Measurements from ENCODE around the gene ALG12.

The ALG12 gene

DNA sequence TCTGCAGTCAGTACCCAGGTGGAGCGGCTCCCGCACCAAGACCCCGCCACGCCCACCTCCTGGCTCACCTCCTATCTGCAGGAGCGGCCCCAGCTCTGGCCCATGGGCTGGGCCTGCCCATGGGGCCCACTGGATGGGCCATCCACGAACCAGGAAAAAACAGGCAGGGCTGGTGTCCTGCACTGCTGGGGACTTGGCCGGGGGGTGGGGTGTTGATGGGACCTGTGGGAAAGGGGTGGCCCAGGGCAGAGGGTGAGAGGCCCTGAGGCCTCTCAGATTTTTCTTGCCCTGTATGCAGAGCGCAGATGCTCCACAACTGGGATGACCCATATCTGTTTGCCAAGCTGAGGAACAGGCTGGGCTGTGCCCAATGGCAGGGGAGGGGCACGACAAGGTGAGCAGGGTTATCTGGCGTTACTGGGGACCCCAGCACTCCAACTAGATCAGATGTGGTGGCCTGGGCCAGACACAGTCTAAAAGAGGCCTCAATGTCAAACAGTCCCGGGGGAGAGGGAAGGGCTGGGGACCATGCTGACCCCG is 39.7 kb upstream of the ALG12 start:
- DNase-seq = no peak

DNA sequence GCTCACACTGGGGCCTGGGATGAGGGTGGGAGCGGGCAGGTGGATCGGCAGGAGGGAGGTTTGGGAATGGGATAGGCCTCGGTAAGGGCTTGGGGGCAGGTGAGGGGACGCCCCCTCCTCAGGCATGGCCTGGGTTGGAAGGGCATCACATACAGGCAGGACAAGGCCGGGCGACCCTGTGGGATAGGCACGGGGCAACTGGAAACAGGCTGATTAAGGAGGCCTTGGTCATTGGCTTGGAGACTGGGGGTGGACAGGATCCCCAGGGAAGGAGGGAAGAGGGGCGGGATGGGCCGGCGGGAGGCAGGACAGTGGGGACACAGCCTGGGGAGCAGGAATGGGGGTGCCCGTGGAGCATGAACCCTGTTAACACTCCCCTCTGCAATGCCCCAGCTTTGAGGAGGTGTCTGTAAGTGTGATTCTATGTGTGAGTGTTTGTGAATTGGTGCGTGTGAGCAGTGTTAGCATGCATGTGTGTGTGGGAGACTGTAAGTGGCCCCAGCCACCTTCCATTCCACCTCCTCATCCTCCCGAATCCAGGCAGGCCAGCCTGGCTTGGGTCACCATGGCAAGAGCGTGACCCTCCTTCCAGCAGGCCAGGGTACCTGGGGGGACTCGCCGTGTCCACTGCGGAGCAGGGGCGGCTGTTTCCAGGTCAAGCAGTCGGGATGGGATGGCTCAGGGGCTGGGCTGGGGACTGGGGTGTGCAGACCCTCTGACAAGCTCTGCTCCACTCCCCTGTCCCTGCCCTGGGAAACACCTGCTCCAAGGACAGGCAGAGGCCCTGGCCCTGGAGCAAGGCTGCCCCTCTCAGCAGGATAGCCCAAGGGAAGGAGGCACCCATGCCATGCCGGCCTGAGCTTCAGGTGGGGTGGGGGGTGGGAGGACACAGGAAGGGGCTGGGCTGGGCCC is 38.9 kb upstream of the ALG12 start:
- no peak for DNase-seq

DNA sequence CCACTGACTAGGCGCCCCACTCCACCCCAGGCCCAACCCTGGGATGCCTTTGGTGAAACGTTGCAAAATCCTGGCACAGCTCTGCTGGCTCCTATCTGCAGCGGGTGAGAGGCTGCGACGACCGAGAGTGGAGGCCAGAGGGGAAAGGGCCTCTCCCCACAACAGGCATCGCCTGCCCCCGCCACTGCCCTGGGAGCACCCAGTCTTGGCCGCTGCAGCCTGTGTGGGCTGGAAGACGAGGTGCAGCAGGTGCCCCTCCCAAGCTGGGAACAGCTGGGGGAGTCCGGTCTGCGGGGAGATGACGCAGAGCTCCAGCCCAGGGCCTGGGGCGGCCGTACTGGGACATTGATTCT is 38.2 kb upstream of the ALG12 start:
- DNase-seq = no peak

DNA sequence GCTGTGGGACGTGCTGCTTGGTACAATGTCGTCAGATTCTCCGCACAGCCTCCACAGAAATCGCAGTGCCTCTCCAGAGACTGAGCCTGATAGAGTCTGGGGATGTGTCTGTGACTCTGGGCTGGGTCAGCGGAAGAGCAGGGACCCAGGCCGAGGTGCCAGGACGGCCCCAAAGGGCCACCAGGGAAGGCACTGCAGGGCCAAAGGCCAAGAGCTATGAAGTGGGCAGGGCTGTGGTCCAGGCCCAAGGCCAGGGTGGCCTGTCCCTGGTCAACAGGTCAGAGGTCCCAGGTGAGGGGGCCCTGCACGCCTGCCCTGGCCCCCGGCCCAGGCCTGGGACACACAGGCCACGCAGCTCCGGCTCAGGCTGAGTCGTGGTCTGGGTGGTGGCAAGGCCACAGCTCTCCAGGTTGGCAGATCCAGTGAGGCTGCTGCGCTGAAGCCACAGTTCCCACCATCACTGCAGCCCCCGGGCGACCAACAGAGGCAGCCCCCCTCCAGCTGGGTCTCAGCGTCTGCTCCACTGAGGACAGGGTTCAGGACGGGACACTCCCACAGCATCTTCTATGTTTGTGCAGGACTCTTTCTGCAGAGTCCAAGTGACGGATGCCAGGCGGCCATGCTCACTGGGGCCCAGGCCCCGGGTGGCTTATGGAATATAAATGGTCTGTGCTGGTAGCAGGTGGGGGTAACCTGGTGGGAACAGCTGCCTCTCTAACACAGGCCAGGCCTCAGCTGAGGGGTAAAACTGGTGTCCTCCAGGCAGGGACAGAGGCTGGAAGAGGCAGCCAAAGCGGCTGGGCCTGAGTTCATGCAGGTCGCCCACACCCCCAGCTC is 37.6 kb upstream of the ALG12 start:
- no peak for DNase-seq

- no peak for DNase-seq
These were observed 36.8 kb upstream of the ALG12 start for GRCh38 chr22:49954991-49955580.

DNA sequence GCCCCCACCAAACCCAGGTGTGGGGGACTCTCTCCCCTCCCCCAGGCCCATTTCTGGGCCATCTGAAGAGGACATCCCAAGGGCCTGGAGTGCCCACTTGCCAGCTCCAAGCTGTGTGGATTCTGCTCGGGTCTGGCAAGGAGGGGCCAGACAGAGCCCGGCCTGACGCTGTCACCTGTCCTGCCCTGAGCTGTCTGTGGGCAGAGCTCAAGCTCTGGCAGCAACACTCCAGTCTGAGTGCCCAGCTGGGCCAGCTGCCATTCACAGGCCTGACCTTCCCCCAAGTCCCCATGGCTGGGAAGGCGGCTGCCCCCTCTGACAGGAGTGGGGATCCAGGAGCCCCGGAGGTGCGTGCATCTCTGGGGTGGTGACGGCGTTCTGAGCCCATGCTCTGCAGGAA is 36.1 kb upstream of the ALG12 start:
- no peak for DNase-seq

DNA sequence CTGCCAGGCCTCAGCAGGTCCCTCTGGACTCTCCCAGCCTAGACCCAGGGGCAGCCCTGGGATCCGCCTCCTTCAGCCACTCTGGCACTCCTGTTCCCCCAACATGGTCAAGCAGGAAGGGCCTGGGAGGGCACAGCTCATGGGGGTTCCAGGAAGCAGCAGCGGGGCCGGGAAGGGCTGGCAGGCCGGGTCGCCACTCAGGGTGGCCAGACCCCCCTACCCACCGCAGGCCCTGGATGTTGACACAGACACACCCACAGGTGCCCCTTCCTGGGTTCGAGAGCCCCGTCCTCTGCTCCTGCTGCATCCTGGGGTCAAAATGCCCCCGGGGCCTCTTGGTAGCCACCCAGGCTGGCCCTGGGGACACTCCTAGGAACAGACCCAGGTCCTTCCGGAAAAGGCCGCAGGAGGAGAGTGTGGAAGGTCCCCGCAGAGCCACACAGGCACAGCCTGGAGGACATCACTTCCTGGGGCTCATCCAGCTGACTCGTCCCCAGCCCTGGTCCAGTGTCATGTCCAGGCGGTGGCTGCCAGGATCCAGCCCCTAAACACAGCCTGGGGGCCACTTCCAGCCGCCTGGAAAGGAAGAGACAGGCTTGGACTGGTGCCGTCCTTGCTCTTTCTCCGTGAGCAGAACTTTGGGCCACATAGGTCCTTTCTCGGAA is 35.6 kb upstream of the ALG12 start:
- no peak for DNase-seq

DNA sequence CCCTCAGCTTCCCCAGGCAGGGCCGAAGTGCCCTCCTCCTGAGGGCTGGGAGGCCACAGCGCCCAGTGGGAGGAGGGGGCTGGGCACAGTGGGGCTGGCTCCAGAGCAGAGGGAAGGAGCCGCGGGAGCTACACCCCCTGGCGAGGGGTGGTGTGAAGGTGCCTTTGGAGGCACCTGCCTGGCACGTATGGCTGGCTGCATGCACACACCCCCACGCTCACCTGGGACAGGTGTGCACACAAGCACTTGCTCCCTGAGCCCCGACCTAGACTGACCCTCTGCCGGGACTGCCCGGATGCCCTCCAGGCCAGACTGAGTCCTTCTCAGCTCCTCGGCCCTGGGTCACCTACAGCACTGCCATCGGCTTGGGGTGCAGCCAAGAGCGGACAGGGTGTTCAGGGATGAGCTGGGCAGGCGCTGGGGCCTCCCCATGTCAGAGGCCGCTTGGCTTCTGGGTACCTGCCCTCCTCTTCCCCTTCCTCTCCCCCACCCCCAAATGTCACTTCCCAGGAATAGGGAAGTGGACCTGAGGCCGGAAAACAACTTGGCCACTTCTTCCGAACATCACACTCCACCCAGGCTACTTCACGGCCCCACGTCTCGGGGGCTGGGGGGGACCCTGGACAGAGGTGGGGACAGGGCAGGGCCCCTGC is 34.9 kb upstream of the ALG12 start:
- no peak for DNase-seq

DNA sequence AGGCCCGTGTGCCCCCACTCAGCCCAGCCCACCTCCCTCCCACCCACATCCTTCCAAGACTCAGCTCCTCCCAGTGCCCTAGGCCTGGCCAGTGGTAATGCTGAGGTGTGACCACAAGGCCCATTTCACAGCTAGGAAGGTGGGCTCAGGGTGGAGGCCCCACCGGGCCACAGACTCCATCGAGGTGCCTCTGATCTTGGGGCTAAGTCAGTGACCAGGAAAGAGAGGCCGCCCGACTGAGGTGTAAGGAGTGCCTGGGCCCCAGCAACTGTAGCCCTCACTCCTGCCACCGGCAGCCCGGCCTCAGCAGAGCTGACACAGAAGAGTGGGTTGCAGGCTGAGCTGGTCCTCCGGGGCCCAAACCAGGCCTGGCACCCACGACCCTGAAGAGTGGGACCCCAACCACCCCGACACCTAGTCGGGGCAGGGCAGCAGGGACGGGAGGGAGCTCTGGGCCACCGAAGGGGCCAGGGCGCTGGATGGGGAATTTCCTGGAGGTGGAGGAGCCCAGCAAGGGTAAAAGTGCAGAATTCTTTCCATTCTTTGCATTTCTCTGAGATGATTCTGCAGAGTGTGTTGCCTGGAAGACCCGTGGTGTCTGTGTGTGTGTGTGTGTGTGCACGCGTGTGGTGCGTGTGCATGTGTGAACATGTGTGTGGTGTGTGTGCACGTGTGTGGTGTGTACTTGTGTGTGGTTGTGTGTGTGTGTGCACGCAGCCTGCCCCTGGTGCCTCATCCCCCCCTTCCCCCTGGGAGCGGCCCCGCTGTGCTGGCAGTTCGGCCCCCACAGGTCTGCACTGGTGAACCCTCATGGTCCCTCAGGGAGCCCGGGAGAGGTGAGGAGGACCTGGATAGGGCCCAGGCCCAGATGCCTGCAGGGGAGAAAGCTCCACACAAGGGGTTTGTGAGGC is 34.0 kb upstream of the ALG12 start:
- no peak for DNase-seq

DNA sequence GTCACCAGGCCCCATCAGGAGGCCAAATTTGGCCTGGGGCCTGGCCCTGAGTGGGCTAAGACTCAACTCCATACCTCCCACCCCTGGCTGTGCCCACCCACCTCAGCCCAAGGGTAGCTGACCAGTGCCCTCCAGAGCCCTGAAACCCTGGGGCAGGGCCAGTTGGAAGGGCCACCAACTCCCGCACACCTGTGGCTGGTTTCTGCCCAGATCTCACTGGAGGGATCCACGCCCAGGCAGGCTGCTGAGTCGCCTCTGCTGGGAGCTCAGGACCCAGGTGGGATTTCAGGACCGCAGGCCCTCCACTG is 33.4 kb upstream of the ALG12 start:
- DNase-seq = no peak

GRCh38 chr22:49951000-49951677 is 32.9 kb upstream of the ALG12 start:
- DNase-seq = no peak

DNA sequence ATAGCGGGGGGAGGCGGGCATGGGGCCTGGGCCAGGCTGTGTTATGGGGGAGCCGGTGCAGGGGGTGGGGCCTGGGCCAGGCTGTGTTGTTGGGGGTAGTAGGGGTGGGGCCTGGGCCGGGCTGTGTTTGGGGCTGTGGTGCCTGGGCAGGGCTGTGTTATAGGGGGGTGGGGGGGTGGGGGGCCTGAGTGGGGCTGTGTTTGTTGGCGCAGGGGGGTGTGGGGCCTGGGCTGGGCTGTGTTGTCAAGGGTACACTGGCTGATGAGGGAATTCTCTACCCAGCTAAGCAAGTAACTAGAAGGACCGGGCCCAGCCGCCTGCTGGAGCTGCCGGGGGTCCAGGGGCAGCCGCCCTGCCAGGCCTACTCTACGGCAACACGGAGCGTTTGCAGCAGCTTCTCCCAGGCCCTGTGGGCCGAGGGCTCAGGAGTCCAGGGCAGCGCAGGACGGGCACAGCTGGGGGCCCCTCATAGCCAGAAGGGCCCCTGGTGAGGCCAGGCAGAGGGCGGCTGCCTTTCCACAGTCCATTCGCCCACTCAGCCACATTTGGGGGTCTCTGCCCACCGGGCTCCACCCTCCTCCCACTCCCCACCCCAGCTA is 32.3 kb upstream of the ALG12 start:
- DNase-seq = no peak

GRCh38 chr22:49949914-49950292 is 31.7 kb upstream of the ALG12 start:
- no peak for DNase-seq

DNA sequence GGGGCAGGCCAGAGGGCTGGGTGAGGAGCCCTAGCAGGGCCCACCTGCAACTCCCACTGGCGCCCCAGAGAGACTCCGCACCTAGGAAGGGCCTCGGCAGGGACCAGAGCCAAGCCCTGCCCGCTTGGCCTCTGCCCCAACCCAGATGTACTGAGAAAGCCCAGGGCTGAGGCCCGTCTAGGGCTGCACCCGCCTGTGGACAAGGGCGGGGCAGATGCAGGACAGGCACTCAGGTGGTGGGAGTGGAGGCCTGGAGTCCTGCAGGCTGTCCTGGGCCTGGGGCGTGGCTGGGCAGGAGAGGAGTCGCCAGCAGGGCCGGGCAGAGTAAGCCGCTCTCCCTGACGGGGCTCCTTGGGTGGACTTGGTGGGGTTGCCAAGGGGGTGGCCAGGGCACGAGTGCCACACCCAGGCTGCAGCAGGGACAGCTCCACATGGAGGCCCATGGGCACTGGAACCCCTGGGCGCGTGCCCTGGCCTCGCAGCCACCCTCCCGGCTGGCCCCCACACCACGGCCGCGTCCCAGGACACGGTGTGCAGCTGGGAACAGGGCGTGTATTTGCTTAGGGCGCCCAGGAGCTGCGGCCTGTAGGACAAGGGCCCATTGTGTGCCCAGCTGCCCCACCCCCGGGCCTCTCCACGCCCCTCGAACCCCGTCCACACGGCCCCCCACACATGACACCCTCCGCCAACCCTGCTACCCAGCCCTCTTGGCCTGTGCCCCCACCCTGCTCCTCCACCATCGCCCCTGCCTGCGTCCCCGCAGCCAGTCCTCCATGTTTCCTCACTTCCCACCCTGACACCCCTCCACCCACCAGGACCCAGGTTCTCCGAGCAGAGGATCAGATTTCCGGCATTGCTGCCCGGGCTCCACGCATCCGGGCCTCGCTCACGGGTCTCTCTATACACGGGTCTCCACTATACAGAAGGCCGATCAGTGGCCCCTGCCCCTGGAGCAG is 31.0 kb upstream of the ALG12 start:
- no peak for DNase-seq

DNA sequence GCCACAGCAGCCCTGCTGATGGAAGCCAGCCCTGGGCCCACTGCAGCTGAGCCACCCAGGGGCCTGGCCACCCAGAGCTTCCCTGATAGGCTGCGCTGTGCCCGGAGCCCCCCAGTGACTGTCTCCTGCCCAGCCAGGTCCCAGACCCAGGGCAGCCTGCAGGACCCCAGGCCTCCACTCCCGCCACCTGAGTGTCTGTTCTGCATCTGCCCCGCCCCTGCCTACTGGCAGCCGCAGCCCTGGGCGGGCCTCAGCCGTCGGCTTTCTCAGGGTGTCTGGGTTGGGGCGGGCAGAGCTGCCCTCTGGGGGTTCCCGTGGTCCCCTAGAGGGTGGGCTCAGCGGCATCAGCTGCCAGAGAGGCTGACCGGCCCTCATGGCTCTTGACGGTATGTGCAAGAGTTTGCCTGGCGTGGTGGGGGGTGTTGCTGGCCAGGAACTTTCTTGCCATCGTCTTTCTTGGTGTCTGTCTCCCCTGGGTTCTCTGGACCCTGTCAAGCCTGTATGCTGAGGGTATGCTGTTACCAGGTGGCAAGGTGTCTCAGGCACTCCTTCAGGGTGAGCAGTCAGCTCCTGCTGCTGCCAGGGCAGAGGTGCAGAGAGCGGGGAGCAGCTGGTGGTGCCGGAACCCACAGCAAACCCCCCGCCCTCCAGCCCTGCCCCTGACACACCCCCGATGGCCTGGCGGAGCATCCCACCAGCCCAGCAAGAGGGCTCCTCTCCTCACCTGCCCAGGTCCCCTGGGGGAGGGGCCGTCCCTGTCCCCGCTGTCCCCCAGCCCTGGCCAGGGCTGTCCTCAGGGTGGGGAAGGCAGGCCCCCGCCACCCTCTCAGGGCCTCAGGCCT is 30.1 kb upstream of the ALG12 start:
- DNase-seq = no peak

DNA sequence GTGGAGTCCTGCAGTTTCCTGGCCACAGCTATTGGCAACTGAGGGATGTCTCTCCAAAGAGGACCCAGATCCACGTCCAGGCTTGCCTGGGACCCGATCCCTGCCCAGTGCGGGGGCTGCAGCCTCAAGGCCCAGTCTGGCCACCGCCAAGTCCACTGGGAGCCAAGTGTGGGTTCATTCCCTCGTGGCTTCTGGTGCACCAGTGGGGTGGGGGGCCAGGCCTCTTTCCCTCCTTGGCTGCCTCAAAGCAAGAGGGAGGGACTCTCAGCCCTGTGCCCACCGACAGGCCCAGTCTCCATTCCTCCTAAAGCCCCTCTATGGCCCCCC is 29.0 kb upstream of the ALG12 start:
- DNase-seq = no peak

DNA sequence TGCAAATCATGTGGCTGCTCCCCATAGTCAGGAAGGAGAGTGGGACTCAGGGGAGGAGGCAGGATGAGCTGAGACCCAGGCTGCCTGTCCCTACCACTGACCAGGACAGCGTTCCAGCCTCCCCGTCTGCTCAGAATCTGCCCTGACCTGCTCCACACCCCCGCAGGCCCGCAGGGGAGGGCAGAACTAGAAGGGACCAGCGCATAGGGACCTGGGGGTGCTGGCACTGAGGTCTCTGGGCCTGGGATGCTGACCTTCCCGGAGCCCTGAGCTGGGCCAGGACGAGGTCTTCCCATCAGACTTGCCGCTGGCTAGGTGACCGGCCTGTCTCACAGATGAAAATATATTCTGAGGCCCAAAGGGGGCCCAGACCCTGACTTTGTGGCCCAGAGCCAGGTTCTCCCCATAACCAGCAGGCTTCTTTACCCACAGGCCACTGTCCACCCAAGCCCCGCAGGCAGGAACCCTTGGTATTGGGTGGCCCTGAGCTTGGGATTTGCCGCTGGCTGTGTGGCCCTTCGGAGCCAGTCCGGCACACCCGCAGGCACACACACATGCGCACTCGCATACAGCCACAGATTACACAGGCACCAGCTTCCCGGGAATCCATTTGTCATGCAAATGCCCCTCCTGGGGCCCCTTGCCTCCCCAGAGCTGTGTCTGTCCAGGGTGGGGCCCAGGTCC is 28.5 kb upstream of the ALG12 start:
- no peak for DNase-seq
